NOMO-1 treated with dmso at 0.1 percent for 144 hours (cell line): Measurements from ENCODE around the gene CROCC.

Source experiments
- DNase-seq: peaks from one replicate; lab custom pipeline; 2025; ENCODE audit not compliant: unreplicated experiment; lab: John Stamatoyannopoulos, UW

CROCC gene

DNA sequence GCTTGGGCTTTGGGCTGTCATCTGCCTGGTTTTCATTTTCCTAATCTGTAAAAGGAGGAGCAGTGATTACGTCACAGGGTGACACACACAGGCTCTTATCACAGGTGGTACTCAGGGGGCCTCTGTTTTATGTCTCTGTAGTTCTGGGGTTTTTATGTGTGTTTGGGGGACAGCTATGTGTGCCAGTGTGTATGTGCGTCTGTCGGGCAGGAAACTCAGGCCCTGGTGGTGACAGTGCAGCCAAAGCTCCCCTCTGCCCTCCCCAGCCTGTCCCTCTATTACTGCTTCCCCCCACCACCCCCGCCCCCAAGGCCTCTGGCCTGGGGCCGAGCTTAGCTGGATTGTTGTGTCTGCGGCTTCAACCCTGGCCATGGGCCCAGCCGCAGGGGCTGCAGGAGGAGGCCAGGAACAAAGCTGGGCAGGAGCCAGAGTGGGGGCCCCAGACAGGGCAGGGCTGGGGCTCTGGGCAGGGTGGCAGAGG lies 45.4 kb downstream of the CROCC start:
- no peak for DNase-seq

DNA sequence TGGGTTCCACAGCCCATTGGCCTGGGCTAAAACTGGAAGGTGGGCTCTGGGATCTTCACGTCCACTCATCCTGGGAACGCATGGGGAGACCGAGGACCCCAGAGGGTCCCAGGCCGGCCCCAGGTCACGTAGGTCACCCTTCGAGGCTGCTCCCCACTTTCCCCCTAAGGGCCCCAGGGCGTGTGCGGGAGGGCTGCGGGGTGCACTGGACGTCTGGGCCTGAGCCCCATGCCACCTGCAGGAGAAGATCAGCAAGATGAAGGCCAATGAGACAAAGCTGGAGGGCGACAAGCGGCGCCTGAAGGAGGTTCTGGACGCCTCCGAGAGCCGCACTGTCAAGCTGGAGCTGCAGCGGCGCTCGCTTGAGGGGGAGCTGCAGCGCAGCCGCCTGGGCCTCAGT lies 46.2 kb downstream of the CROCC start:
- no peak for DNase-seq

GRCh38 chr1:16968372-16968771 lies 46.6 kb downstream of the CROCC start:
- DNase-seq = no peak

DNA sequence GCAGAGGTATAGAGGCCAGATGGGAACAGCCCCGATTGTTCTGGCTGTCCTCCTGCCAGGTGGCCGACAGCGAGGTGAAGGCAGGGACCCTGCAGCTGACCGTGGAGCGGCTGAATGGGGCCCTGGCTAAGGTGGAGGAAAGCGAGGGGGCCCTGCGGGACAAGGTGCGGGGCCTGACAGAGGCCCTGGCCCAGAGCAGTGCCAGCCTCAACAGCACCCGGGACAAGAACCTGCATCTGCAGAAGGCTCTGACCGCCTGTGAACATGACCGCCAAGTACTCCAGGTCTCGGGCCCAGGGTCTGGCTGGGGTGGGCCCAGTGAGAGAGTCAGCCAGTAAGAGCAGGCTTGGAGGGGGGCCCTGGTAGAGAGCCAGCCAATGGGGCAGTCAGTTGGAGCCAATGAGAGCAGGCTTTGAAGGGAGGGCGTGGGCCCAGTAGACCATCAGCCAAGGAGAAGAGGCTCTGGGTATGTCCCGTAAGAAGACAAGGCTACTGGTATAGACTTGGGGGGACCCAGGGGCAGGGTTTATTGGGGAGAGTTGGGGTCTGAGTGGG lies 47.4 kb downstream of the CROCC start:
- DNase-seq = no peak

DNA sequence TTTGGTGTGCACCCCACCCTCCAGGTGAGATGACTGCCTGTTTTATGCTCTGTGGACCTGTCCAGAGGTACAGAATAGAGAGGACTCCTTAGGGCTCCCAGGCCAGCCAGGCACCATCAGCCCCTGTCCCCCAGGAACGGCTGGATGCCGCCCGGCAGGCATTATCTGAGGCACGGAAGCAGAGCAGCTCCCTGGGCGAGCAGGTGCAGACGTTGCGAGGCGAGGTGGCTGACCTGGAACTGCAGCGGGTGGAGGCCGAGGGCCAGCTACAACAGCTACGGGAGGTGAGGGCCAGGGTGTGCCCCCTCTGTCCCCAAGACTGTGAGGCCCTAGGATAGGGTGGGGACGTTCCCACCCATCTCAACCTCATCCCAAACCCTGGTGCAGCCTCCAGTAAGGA lies 47.9 kb downstream of the CROCC start:
- DNase-seq = no peak

- no peak for DNase-seq
Measured at GRCh38 chr1:16970132-16970910, 48.6 kb downstream of the CROCC start.

GRCh38 chr1:16971341-16972188 lies 49.8 kb downstream of the CROCC start:
- no peak for DNase-seq

GRCh38 chr1:16972189-16972895 lies 50.6 kb downstream of the CROCC start:
- DNase-seq = no peak

DNA sequence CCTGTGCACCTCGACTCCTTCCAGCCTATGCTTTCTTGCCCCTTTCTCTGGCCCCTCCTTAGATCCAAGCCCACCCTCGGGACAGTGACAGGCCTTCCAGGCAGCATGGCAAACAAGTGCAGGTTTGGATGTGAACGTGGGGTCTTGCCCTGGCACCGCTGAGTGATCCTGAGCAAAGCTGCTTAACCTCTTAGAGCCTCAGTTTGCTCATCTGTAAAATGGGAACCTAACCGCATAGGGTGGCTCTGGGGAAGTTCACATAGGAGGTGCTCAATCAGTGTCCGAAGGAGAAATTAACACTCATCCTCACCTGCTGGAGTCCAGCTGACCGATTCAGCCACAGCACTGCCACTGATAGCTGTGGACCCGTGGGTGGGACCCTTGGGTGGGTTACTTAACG lies 51.5 kb downstream of the CROCC start:
- no peak for DNase-seq

DNA sequence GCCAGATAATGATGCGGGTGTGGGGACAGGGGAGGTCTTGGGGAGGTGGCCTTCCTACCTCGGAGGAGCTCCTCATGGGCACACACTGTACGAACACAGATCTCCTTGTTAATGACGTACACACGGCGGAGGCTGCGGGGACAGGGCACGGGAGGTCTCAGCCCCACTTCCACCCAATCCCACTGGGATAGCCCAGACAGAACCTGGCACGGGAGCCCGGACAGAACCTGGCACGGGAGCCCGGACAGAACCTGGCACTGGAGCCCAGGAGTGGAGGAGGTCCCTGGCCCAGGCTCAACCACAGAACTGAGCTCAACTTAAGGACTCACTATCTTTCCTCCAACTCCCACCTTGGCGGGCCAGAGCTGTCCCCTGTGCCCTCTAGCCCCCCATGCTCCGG lies 53.5 kb downstream of the CROCC start:
- no peak for DNase-seq

DNA sequence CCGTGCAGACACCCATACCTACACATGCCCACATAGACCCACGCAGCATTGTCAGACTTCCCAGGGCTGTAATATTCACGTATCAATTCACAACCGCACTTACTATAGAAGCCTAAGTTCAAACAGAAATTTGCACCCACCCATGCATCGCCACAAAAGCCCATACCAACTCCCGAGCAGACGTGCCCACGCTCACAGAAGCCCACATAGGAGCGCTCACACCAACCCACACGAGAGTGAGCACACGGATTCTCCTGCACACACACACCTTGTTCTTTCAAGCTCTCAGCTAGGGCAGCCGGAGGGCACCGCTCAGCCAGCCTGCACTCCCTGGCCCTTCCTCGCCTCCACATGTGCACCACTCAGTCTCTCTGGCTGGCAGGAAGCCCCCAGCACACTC lies 54.1 kb downstream of the CROCC start:
- DNase-seq = no peak

- no peak for DNase-seq
Measured at GRCh38 chr1:16976966-16977365, 55.2 kb downstream of the CROCC start.

DNA sequence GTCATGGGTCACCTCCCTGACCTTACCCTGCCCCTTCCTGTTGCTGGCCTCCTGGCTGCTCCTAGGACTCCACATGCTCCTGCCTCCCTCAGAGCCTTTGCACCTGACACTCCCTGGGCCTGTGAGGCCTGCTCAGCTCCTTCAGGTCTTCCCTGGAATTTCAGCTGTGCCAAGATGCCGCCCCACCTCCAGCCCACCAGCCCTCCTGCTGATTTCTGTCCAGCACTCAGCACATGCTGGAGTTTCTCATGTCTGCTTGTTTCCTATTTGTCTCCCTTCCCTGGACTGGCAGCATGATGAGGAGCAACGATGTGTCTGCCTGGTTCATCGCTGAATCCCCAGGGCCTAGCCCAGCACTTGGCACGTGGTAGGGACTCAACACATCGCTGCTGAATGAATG lies 55.6 kb downstream of the CROCC start:
- no peak for DNase-seq

DNA sequence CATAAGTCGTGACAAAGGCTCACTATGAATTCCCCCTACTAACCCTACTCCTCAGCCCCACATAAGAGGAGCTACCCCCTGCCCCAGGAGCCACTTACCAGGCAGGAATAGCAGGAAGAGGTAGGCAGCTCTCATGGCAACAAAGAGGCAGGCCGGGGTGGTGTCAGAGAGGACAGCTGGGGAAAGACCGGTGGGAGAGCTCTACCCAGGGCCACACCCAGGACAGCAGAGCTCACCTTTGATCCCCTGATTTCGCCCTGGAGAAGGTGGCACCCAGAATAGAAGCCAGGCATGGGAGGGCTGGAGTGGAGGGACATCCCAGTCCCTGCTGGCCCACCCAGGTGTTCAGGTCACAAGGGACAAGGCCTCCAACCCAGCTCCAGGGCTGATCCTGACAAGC lies 56.4 kb downstream of the CROCC start:
- DNase-seq = no peak

GRCh38 chr1:16978567-16979474 lies 57.1 kb downstream of the CROCC start:
- no peak for DNase-seq

DNA sequence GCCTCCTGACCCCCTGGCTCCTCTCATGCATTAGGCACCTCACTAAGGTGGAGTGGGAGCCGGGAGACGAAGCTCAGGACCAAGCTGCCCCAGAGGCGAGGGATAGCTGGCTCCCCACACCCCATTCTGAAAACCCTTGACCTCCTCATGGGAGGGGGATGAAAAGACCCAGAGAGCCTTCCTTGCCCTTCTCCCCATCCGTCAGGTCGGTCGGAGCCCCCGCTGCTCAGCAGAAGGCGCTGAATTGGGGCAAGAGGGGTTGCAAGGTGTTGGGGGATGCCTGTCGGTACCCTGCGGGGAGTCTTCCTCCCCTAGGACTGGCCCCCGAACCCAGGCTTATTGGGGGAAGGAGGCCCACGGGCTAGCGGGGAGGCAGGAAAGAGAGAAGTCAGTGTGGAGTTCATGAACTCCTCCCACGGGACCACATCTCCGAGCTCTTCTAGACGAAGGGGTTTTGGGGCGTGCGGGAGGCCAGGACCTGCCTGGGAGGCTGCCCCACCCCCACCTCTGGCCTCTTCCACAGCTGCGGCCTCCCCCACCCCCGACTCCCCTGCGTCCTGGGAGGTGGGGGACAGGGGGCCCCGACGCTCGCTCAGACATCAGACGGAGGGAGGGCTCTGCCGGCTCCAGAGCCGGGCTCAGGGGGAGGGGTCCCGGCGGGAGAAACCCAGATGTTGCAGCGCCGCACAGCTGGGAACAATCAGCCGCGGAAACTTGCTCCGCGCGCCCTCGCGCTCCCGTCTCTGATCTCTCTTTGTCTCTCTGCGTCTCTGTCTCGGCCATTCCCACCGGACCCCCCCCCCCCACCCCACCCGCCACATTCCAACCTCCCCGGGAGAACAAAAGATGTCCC lies 58.0 kb downstream of the CROCC start:
- no peak for DNase-seq

- DNase-seq = no peak
Measured at GRCh38 chr1:16980473-16981268, 58.9 kb downstream of the CROCC start, which contains the start of gene MFAP2. Gene MFAP2 (minus strand): TSS chr1:16980620. CDS start chr1:16978273, 2,347 bp downstream.

DNA sequence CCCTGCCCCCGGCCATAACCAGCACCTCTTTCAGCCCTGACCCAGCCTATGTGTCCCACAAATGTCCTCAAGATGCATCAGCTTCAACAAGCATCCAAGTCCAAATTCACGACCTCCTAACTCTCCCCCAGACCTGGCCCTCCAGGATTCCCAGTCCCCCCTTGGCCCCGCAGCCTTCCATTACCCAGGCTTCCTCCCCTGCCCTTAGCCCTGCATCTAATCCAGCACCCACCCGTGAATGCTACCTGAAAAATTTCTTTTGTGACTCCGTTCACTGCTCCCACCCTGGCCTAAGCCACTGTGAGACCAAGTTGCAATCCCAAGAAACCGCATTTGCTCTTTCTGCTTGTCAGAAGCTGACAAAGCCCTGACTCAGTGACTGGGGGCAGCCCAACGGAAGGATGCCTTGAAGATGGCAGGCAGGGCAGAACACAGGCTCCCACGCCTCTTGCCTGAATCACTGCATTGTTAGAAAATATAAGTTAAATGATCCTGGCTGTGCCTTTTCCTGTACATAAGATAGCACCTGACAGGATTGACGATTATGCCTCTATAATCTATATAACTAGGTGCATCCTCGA lies 59.6 kb downstream of the CROCC start:
- DNase-seq = no peak
